ENCODE measurements around the gene KCTD15.

Gene KCTD15

GRCh38 chr19:33758541-33759013 lies 38.1 kb upstream of the KCTD15 start:
- no peaks in the 10 kb centered on the region for H3F3A ChIP-seq (ENCODE audit: low read depth)
- H3K9ac ChIP-seq (ENCODE audit: low read depth, low read length, poor library complexity, severe bottlenecking), result no peak overlapping the region
- no peak overlapping the region for H3K4me2 ChIP-seq (ENCODE audit: low read depth, low read length, poor library complexity, severe bottlenecking)
- no peaks in the 10 kb centered on the region for H3K9me3 ChIP-seq (ENCODE audit: insufficient read depth, low read depth, low read length)
- no peaks in the 10 kb centered on the region for H4K20me1 ChIP-seq (ENCODE audit: insufficient read depth, low read length, poor library complexity, severe bottlenecking)
- no peak overlapping the region for H3K4me3 ChIP-seq (ENCODE audit: low read length, poor library complexity, severe bottlenecking)
- no peaks in the 10 kb centered on the region for H3K4me1 ChIP-seq (ENCODE audit: insufficient read depth, low read length, poor library complexity, severe bottlenecking)
- no peaks in the 10 kb centered on the region for H3K36me3 ChIP-seq (ENCODE audit: insufficient read depth, low read length)
- H3K9me2 ChIP-seq (replicated peaks; ENCODE audit: low read depth, low read length), result no peaks in the 10 kb centered on the region
- no peak for TF ChIP-seq CTCF (conservative IDR thresholded peaks at IDR 0.05; ENCODE audit: low read length)
- no peak for TF ChIP-seq EZH2phosphoT487 (IDR thresholded peaks at IDR 0.05; ENCODE audit: borderline replicate concordance)
- no peak overlapping the region for H2AFZ ChIP-seq (ENCODE audit: low read length)
- H3K79me2 ChIP-seq (ENCODE audit: insufficient read depth, low read length), result no peaks in the 10 kb centered on the region
- no peaks in the 10 kb centered on the region for H3K27me3 ChIP-seq (ENCODE audit: insufficient read depth, low read length, poor library complexity, severe bottlenecking)

GRCh38 chr19:33759356-33759755 lies 37.3 kb upstream of the KCTD15 start:
- Histone ChIP-seq H3K36me3 (ENCODE audit: insufficient read depth, low read length) (no peaks in the 10 kb centered on the region), H3F3A (ENCODE audit: low read depth) (no peaks in the 10 kb centered on the region), H3K27me3 (ENCODE audit: insufficient read depth, low read length, poor library complexity, severe bottlenecking) (no peaks in the 10 kb centered on the region), H3K4me2 (ENCODE audit: low read depth, low read length, poor library complexity, severe bottlenecking) (no peak overlapping the region), H3K9ac (ENCODE audit: low read depth, low read length, poor library complexity, severe bottlenecking) (no peak overlapping the region), H3K9me2 (replicated peaks; ENCODE audit: low read depth, low read length) (no peaks in the 10 kb centered on the region), H3K4me1 (ENCODE audit: insufficient read depth, low read length, poor library complexity, severe bottlenecking) (no peaks in the 10 kb centered on the region), H4K20me1 (ENCODE audit: insufficient read depth, low read length, poor library complexity, severe bottlenecking) (no peaks in the 10 kb centered on the region), H2AFZ (ENCODE audit: low read length) (no peak overlapping the region), H3K4me3 (ENCODE audit: low read length, poor library complexity, severe bottlenecking) (no peak overlapping the region), H3K9me3 (ENCODE audit: insufficient read depth, low read depth, low read length) (no peaks in the 10 kb centered on the region), H3K79me2 (ENCODE audit: insufficient read depth, low read length) (no peaks in the 10 kb centered on the region)
- no peak for TF ChIP-seq EZH2phosphoT487 (IDR thresholded peaks at IDR 0.05; ENCODE audit: borderline replicate concordance)
- TF ChIP-seq CTCF (conservative IDR thresholded peaks at IDR 0.05; ENCODE audit: low read length), result no peak

GRCh38 chr19:33763633-33764371 lies 32.9 kb upstream of the KCTD15 start:
- H2AFZ ChIP-seq (ENCODE audit: low read length), result no peak overlapping the region
- H3K9me3 ChIP-seq (ENCODE audit: insufficient read depth, low read depth, low read length), result no peaks in the 10 kb centered on the region
- no peaks in the 10 kb centered on the region for H3K4me1 ChIP-seq (ENCODE audit: insufficient read depth, low read length, poor library complexity, severe bottlenecking)
- H3K79me2 ChIP-seq (ENCODE audit: insufficient read depth, low read length), result no peaks in the 10 kb centered on the region
- no peak overlapping the region for H3K9ac ChIP-seq (ENCODE audit: low read depth, low read length, poor library complexity, severe bottlenecking)
- no peak overlapping the region for H3K4me2 ChIP-seq (ENCODE audit: low read depth, low read length, poor library complexity, severe bottlenecking)
- no peaks in the 10 kb centered on the region for H3K36me3 ChIP-seq (ENCODE audit: insufficient read depth, low read length)
- no peaks in the 10 kb centered on the region for H4K20me1 ChIP-seq (ENCODE audit: insufficient read depth, low read length, poor library complexity, severe bottlenecking)
- H3K9me2 ChIP-seq (replicated peaks; ENCODE audit: low read depth, low read length), result no peaks in the 10 kb centered on the region
- no peaks in the 10 kb centered on the region for H3K27me3 ChIP-seq (ENCODE audit: insufficient read depth, low read length, poor library complexity, severe bottlenecking)
- TF ChIP-seq CTCF (conservative IDR thresholded peaks at IDR 0.05; ENCODE audit: low read length) (no peak), EZH2phosphoT487 (IDR thresholded peaks at IDR 0.05; ENCODE audit: borderline replicate concordance) (no peak)
- H3F3A ChIP-seq (ENCODE audit: low read depth), result no peaks in the 10 kb centered on the region
- H3K4me3 ChIP-seq (ENCODE audit: low read length, poor library complexity, severe bottlenecking), result no peak overlapping the region

Measured in Loucy (cell line).